Measurements from ENCODE around the gene SRF. TPM values are rescaled to one million over a fixed set of nuclear protein-coding genes. Genes with fewer than 3 reads are reported as not detected.

SRF gene
- total RNA-seq (2021) (43.9 to 46.2 TPM (median 45.3 TPM) in 3 replicates), Bru-seq, nascent RNA (percentile 78 among the genes with signal in this experiment)
- long read RNA-seq, experiment 1, full-length matches to known transcripts: 61 of 80 reads
- long read RNA-seq, experiment 1, partial matches to known transcripts: 11 of 80 reads
- long read RNA-seq, experiment 1, other reads (novel, unspliced or antisense): 8 of 80 reads
- long read RNA-seq, experiment 2, full-length matches to known transcripts: 37 of 91 reads
- long read RNA-seq, experiment 2, partial matches to known transcripts: 45 of 91 reads
- long read RNA-seq, experiment 2, other reads (novel, unspliced or antisense): 9 of 91 reads
- long read RNA-seq, experiment 3, partial matches to known transcripts: 0 of 3 reads
- long read RNA-seq, experiment 3, other reads (novel, unspliced or antisense): 3 of 3 reads

- ChIA-PET CTCF (interaction anchor here (0.8 to 2.0 kb wide), 10 partner anchors 9 to 242 kb away, joined by 3 to 11 read pairs (median 4); partner anchors contain the start of genes CNPY3, CUL9, DNPH1 and KLC4), POLR2A (interaction anchor here (0.6 to 4.1 kb wide), 14 partner anchors 10 to 242 kb away, joined by 3 to 29 read pairs (median 4); partner anchors contain the start of genes CNPY3, CUL7, CUL9 and KLC4)
- peak; percentile 100 for DNase-seq (ENCODE audit: low spot score)
- peaks cover 13% of the 10 kb centered on the region for H3K36me3 Mint-ChIP-seq
- H3K27me3 Mint-ChIP-seq (ENCODE audit: low read depth): peaks cover 12% of the 10 kb centered on the region
- peak; percentile 75 for ATAC-seq
- H3K9me3 Mint-ChIP-seq: no peaks in the 10 kb centered on the region
- H3K4me1 Mint-ChIP-seq: peaks cover 33% of the 10 kb centered on the region
- peak within 1 kb of the TSS; percentile 94 for H3K4me3 Mint-ChIP-seq
- peak within 1 kb of the TSS; percentile 99 for H3K27ac Mint-ChIP-seq
- TF ChIP-seq ATF1 (CRISPR knock-in tag; IDR thresholded peaks at IDR 0.05) (no peak), CREM (CRISPR knock-in tag; IDR thresholded peaks at IDR 0.05) (no peak), FOXK1 (CRISPR knock-in tag; IDR thresholded peaks at IDR 0.05) (peak; percentile 48; the same call in 1 of the 2 replicates), ARID4B (CRISPR knock-in tag; IDR thresholded peaks at IDR 0.05; ENCODE audit: borderline replicate concordance) (peak; percentile 53; the same call in 1 of the 2 replicates), ZNF396 (CRISPR knock-in tag; IDR thresholded peaks at IDR 0.05; ENCODE audit: borderline replicate concordance) (peak; percentile 89; the same call in 1 of the 2 replicates), JUN (CRISPR knock-in tag; IDR thresholded peaks at IDR 0.05) (no peak), KAT7 (CRISPR knock-in tag; IDR thresholded peaks at IDR 0.05; ENCODE audit: borderline replicate concordance) (peak; percentile 98), FOXJ3 (CRISPR knock-in tag; IDR thresholded peaks at IDR 0.05; ENCODE audit: borderline replicate concordance) (no peak), PRRX2 (CRISPR knock-in tag; IDR thresholded peaks at IDR 0.05) (peak; percentile 83; the same call in 1 of the 2 replicates), ERG (CRISPR knock-in tag; IDR thresholded peaks at IDR 0.05) (no peak; the same call in none of the 2 replicates), RORB (CRISPR knock-in tag; IDR thresholded peaks at IDR 0.05) (no peak), IRF1 (CRISPR knock-in tag; IDR thresholded peaks at IDR 0.05) (no peak)
- TF ChIP-seq, protein P1, sequence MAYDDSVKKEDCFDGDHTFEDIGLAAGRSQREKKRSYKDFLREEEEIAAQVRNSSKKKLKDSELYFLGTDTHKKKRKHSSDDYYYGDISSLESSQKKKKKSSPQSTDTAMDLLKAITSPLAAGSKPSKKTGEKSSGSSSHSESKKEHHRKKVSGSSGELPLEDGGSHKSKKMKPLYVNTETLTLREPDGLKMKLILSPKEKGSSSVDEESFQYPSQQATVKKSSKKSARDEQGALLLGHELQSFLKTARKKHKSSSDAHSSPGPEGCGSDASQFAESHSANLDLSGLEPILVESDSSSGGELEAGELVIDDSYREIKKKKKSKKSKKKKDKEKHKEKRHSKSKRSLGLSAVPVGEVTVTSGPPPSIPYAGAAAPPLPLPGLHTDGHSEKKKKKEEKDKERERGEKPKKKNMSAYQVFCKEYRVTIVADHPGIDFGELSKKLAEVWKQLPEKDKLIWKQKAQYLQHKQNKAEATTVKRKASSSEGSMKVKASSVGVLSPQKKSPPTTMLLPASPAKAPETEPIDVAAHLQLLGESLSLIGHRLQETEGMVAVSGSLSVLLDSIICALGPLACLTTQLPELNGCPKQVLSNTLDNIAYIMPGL (CRISPR knock-in tag; IDR thresholded peaks at IDR 0.05): peak; percentile 70; the same call in 1 of the 2 replicates
- TF ChIP-seq, protein P2, sequence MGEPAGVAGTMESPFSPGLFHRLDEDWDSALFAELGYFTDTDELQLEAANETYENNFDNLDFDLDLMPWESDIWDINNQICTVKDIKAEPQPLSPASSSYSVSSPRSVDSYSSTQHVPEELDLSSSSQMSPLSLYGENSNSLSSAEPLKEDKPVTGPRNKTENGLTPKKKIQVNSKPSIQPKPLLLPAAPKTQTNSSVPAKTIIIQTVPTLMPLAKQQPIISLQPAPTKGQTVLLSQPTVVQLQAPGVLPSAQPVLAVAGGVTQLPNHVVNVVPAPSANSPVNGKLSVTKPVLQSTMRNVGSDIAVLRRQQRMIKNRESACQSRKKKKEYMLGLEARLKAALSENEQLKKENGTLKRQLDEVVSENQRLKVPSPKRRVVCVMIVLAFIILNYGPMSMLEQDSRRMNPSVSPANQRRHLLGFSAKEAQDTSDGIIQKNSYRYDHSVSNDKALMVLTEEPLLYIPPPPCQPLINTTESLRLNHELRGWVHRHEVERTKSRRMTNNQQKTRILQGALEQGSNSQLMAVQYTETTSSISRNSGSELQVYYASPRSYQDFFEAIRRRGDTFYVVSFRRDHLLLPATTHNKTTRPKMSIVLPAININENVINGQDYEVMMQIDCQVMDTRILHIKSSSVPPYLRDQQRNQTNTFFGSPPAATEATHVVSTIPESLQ (CRISPR knock-in tag; IDR thresholded peaks at IDR 0.05): no peak
- TF ChIP-seq, protein P3, sequence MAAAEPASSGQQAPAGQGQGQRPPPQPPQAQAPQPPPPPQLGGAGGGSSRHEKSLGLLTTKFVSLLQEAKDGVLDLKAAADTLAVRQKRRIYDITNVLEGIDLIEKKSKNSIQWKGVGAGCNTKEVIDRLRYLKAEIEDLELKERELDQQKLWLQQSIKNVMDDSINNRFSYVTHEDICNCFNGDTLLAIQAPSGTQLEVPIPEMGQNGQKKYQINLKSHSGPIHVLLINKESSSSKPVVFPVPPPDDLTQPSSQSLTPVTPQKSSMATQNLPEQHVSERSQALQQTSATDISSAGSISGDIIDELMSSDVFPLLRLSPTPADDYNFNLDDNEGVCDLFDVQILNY (CRISPR knock-in tag; IDR thresholded peaks at IDR 0.05): no peak; the same call in 1 of the 2 replicates
- TF ChIP-seq, protein P4, sequence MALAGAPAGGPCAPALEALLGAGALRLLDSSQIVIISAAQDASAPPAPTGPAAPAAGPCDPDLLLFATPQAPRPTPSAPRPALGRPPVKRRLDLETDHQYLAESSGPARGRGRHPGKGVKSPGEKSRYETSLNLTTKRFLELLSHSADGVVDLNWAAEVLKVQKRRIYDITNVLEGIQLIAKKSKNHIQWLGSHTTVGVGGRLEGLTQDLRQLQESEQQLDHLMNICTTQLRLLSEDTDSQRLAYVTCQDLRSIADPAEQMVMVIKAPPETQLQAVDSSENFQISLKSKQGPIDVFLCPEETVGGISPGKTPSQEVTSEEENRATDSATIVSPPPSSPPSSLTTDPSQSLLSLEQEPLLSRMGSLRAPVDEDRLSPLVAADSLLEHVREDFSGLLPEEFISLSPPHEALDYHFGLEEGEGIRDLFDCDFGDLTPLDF (CRISPR knock-in tag; IDR thresholded peaks at IDR 0.05): no peak
- TF ChIP-seq, protein P5, sequence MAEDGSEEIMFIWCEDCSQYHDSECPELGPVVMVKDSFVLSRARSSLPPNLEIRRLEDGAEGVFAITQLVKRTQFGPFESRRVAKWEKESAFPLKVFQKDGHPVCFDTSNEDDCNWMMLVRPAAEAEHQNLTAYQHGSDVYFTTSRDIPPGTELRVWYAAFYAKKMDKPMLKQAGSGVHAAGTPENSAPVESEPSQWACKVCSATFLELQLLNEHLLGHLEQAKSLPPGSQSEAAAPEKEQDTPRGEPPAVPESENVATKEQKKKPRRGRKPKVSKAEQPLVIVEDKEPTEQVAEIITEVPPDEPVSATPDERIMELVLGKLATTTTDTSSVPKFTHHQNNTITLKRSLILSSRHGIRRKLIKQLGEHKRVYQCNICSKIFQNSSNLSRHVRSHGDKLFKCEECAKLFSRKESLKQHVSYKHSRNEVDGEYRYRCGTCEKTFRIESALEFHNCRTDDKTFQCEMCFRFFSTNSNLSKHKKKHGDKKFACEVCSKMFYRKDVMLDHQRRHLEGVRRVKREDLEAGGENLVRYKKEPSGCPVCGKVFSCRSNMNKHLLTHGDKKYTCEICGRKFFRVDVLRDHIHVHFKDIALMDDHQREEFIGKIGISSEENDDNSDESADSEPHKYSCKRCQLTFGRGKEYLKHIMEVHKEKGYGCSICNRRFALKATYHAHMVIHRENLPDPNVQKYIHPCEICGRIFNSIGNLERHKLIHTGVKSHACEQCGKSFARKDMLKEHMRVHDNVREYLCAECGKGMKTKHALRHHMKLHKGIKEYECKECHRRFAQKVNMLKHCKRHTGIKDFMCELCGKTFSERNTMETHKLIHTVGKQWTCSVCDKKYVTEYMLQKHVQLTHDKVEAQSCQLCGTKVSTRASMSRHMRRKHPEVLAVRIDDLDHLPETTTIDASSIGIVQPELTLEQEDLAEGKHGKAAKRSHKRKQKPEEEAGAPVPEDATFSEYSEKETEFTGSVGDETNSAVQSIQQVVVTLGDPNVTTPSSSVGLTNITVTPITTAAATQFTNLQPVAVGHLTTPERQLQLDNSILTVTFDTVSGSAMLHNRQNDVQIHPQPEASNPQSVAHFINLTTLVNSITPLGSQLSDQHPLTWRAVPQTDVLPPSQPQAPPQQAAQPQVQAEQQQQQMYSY (CRISPR knock-in tag; IDR thresholded peaks at IDR 0.05): no peak; the same call in 1 of the 2 replicates
Measured at GRCh38 chr6:43170931-43171706, at the start of gene SRF. Gene SRF (plus strand): TSS chr6:43171269. CDS start chr6:43171657, 388 bp downstream.

Data from WTC11 (cell line).